H1 (cell line): ENCODE measurements around the gene CCDC196. TPM values are rescaled to one million over a fixed set of nuclear protein-coding genes. Genes with fewer than 3 reads are reported as not detected.

Experiments
- CHD7 ChIP-seq: fragments of 300-600 bp; sonication (generic); IDR thresholded peaks from 2 replicates; pipeline ENCODE4 v1.7.1; 2012; ENCODE audit warnings: low read length, moderate library complexity, mild to moderate bottlenecking, inconsistent platforms; ENCODE audit not compliant: insufficient replicate concordance
- polyA plus RNA-seq, 7 experiments: library from polyadenylated mRNA; depleted of rRNA in 3 of 7; stranded (reverse) in 5 of 7; unstranded in 2 of 7; fragments of >200 nt in 5 of 7; fragments of 200-250 nt in 2 of 7; gene quantifications; 1 replicate in 5 of 7; 2 replicates in 1 of 7; 4 replicates in 1 of 7; pipeline versions ENCODE4 v1.2.1 to v1.2.3, GENCODE V29; 2011 to 2013; ENCODE audit warnings: missing spikeins in 2 of 7, mixed read lengths in 2 of 7
- total RNA-seq: library from RNA; stranded (reverse); fragmentation: NEBNext Ultra II Directional; extraction: Animal tissue kit (Norgen Biotek cat#: 25700); gene quantifications from 2 replicates; pipeline ENCODE4 v1.2.1, GENCODE V29; 2021

Gene CCDC196
- total and polyA plus RNA-seq, 2 of the 8 experiments (the other 6 are each of a cell fraction or from before 2014, with no cell fraction given): not detected

DNA sequence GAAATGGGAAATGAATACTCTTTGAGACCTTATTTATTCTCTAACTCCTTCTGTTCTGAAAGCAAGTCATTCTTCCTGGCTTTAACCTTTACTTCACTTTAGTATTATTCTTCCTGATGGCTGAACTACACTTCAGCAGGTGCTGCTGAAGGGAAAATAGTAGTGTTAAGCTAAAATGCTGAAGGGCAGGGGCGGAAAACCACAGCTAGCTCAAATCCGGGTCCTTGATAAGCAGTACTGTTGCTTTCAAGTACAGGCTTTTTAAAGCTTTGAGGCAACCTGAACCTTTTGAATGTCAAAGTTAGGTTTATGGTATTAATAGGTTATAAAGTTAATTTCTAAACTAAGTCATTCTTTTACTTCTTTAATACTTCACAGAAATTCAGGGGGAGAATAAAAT is 10.7 kb downstream of the CCDC196 start (continued):
- TF ChIP-seq CHD7: no peak
